HepG2 (cell line): ENCODE results near the gene PIEZO2. TPM values are rescaled to one million over a fixed set of nuclear protein-coding genes. Genes with fewer than 3 reads are reported as not detected.
A peak's percentile ranks its signal among the peaks of the same experiment; 100 is the strongest.

Source experiments
- ARID5B ChIP-seq: IDR thresholded peaks from 2 replicates; pipeline ENCODE4 v1.4.0; 2020; ENCODE audit warnings: mild to moderate bottlenecking, missing genetic modification reagents
- EP300 ChIP-seq, 3 experiments: sonication (generic) in 1 of 3; formaldehyde crosslinking in 1 of 3; IDR thresholded peaks; 2 replicates each; pipeline versions ENCODE4 v1.5.1 to v1.6.1; 2011 to 2020; ENCODE audit warnings: low read depth in 2 of 3, low read length in 2 of 3, borderline replicate concordance in 1 of 3, improper control_type of control experiment in 1 of 3, mild to moderate bottlenecking in 1 of 3, missing genetic modification reagents in 1 of 3, moderate library complexity in 1 of 3
- HNF4G ChIP-seq, 2 experiments: sonication (generic) in 1 of 2; formaldehyde crosslinking in 1 of 2; IDR thresholded peaks; 2 replicates each; pipeline versions ENCODE4 v1.4.0 to v1.6.1; 2011 to 2020; ENCODE audit warnings: borderline replicate concordance in 2 of 2, low read depth in 2 of 2, mild to moderate bottlenecking in 2 of 2, low read length in 1 of 2, missing genetic modification reagents in 1 of 2, moderate library complexity in 1 of 2
- NR2F6 ChIP-seq, 2 experiments: IDR thresholded peaks; 2 replicates each; pipeline ENCODE4 v1.6.1; 2016; ENCODE audit warnings: antibody characterized with exemption in 1 of 2, mild to moderate bottlenecking in 1 of 2
- POGZ ChIP-seq: sonication (generic); formaldehyde crosslinking; IDR thresholded peaks from 2 replicates; pipeline ENCODE4 v1.4.0; 2020; ENCODE audit warnings: mild to moderate bottlenecking, missing genetic modification reagents
- UBTF ChIP-seq: sonication (generic); formaldehyde crosslinking; IDR thresholded peaks from 2 replicates; pipeline ENCODE4 v1.4.0; 2020; ENCODE audit warnings: mild to moderate bottlenecking, missing genetic modification reagents
- ZBTB43 ChIP-seq: sonication (generic); formaldehyde crosslinking; conservative IDR thresholded peaks from 2 replicates; pipeline ENCODE4 v1.4.0; 2020; ENCODE audit warnings: missing genetic modification reagents
- ZMYM4 ChIP-seq: sonication (generic); formaldehyde crosslinking; IDR thresholded peaks from 2 replicates; pipeline ENCODE4 v1.8.1; 2023; ENCODE audit warnings: mild to moderate bottlenecking, missing genetic modification reagents
- ZNF264 ChIP-seq: sonication (generic); formaldehyde crosslinking; IDR thresholded peaks from 2 replicates; pipeline ENCODE4 v1.4.0; 2020; ENCODE audit warnings: missing genetic modification reagents
- ZNF281 ChIP-seq: sonication (generic); formaldehyde crosslinking; IDR thresholded peaks from 2 replicates; pipeline ENCODE4 v1.4.0; 2020; ENCODE audit warnings: missing genetic modification reagents, borderline replicate concordance
- ZNF460 ChIP-seq: sonication (generic); formaldehyde crosslinking; IDR thresholded peaks from 2 replicates; pipeline ENCODE4 v1.5.1; 2020; ENCODE audit warnings: missing genetic modification reagents, mild to moderate bottlenecking, borderline replicate concordance
- ZNF687 ChIP-seq: sonication (generic); formaldehyde crosslinking; IDR thresholded peaks from 2 replicates; pipeline ENCODE4 v1.5.1; 2020; ENCODE audit warnings: mild to moderate bottlenecking, missing genetic modification reagents, moderate library complexity
- polyA plus RNA-seq, 8 experiments: library from polyadenylated mRNA; depleted of rRNA in 3 of 8; stranded (reverse) in 7 of 8; unstranded in 1 of 8; fragments of >200 nt; fragmentation: Illumina TruSeq in 4 of 8; extraction: Trizol in 4 of 8; gene quantifications; 2 replicates each; pipeline versions ENCODE4 v1.2.1 to v1.2.3, GENCODE V29; 2011 to 2016; ENCODE audit warnings: low read depth in 4 of 8, missing spikeins in 1 of 8, mixed read lengths in 1 of 8; ENCODE audit not compliant: insufficient read depth in 1 of 8
- total RNA-seq, 5 experiments: library from RNA; depleted of rRNA; stranded (reverse); fragments of >200 nt; fragmentation: Illumina TruSeq; extraction: Trizol; gene quantifications; 2 replicates each; pipeline ENCODE4 v1.2.3, GENCODE V29; 2016; ENCODE audit warnings: low read depth in 1 of 5

Gene PIEZO2
- total and polyA plus RNA-seq, 2 of the 13 experiments (the other 11 are each of a cell fraction or from before 2014, with no cell fraction given): 15.2 to 27.2 TPM

GRCh38 chr18:11055721-11056120, 93.6 kb downstream of the PIEZO2 start (continued):
- TF ChIP-seq ARID5B (peak; percentile 59), NR2F6 (IDR thresholded peaks at IDR 0.05) (peak; percentile 38; the same call in 1 of the 2 replicates), NR2F6 (CRISPR knock-in tag; IDR thresholded peaks at IDR 0.05) (peak; percentile 58), ZMYM4 (CRISPR knock-in tag) (peak; percentile 36; the same call in 1 of the 2 replicates), ZNF687 (CRISPR knock-in tag) (peak; percentile 64), POGZ (peak; percentile 57; the same call in 1 of the 2 replicates), ZBTB43 (CRISPR knock-in tag) (0 out of 2 replicates have a peak, but pooled peaks have one; percentile 32), ZNF460 (no peak), ZNF264 (CRISPR knock-in tag) (peak; percentile 63; the same call in 1 of the 2 replicates), EP300 (IDR thresholded peaks at IDR 0.05; ENCODE audit: low read depth in 2 of 2, low read length in 2 of 2) (peak in 1 of 2 experiments; percentile 28; a peak in 1 of 4 replicates), EP300 (CRISPR knock-in tag; IDR thresholded peaks at IDR 0.05; ENCODE audit: borderline replicate concordance) (no peak), ZNF281 (CRISPR knock-in tag) (no peak), UBTF (CRISPR knock-in tag) (peak; percentile 53; the same call in 1 of the 2 replicates), HNF4G (IDR thresholded peaks at IDR 0.05; ENCODE audit: borderline replicate concordance, low read depth, low read length) (peak; percentile 57; the same call in 1 of the 2 replicates), HNF4G (CRISPR knock-in tag; IDR thresholded peaks at IDR 0.05; ENCODE audit: borderline replicate concordance, low read depth) (no peak)
